ENCODE results near the gene ATXN1. TPM values are rescaled to one million over a fixed set of nuclear protein-coding genes. Genes with fewer than 3 reads are reported as not detected.

ATXN1 gene
- total RNA-seq, 1 experiment from 2014 or later: 8.1 TPM

DNA sequence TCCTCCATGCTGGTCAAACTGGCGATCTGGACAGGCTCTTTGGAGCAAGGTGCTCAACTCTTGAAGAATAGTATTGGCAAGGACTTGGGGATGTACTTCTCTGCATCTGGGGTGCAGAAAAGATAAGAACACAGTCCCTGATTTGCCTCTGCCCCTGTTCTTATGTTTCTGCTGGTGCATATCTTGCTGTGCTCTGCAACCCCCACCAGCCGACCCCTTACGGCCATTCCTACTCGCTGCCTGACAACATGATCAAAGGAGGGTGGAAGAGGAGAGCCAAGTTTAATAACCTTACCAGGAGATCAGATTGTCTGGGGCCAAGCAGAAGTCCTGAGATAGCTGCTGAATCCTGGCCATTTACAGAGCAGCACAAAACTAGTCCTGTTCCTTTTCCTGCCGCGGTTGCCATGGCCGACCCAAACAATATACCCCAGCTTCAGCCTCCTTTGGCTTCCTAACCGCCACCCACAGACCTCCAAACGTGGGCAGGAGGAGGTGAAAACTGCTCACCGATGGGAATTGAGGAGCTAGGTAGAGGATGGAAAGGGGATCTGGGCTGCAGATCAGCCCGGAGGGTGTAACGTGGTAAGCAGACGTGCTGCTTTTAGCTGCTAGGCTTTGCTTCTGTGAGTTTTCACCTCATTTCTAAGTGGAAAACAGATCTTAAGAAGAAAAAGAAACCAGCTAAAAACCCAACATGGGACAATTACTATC, 60.9 kb downstream of the ATXN1 start (continued):
- TF ChIP-seq NFATC4 (CRISPR knock-in tag; IDR thresholded peaks at IDR 0.05) (no peak), ELF4 (CRISPR knock-in tag; IDR thresholded peaks at IDR 0.05; ENCODE audit: low read depth) (no peak), ZNF232 (CRISPR knock-in tag; IDR thresholded peaks at IDR 0.05) (no peak)
- TF ChIP-seq, protein P1, sequence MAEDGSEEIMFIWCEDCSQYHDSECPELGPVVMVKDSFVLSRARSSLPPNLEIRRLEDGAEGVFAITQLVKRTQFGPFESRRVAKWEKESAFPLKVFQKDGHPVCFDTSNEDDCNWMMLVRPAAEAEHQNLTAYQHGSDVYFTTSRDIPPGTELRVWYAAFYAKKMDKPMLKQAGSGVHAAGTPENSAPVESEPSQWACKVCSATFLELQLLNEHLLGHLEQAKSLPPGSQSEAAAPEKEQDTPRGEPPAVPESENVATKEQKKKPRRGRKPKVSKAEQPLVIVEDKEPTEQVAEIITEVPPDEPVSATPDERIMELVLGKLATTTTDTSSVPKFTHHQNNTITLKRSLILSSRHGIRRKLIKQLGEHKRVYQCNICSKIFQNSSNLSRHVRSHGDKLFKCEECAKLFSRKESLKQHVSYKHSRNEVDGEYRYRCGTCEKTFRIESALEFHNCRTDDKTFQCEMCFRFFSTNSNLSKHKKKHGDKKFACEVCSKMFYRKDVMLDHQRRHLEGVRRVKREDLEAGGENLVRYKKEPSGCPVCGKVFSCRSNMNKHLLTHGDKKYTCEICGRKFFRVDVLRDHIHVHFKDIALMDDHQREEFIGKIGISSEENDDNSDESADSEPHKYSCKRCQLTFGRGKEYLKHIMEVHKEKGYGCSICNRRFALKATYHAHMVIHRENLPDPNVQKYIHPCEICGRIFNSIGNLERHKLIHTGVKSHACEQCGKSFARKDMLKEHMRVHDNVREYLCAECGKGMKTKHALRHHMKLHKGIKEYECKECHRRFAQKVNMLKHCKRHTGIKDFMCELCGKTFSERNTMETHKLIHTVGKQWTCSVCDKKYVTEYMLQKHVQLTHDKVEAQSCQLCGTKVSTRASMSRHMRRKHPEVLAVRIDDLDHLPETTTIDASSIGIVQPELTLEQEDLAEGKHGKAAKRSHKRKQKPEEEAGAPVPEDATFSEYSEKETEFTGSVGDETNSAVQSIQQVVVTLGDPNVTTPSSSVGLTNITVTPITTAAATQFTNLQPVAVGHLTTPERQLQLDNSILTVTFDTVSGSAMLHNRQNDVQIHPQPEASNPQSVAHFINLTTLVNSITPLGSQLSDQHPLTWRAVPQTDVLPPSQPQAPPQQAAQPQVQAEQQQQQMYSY (CRISPR knock-in tag; IDR thresholded peaks at IDR 0.05): no peak

DNA sequence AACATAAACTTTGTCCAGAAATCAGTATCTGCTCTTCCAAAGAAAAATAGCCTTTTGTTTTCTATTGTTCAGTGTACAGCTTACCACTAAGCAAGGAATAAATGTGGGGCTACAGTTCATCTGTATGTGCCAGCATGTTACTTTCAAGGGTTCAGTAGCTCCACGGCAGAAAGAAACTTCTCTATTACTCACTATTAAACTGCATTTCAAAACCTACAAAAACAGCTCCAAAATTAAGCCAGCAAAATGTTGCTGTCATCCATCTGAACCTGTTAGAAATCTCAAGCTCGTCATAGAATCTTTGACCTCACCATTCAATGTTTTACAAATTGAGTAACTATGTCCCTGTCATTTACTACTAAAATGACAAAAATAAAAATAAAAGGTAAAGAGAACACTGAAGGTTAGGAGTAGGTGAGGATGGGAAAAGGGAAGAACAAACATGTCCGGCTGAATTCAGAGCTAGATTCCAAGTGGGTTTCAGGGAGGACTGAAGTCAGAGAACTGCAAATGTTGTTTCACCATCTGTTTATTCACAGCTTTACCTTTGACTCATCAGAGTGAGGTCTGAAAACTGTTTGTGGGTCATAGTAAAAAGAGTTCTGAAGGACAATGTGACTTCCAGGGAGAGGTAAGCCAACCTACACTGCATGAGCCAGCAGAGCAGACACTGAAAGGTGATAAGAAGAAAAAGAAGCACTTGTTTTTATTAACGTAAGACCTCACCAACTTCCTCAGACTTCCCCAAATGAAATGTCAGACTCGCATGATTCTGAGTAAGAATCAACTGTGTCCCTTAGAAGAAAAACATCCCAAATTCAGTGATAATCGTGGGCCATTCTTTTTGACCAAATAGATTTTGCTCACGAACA, 62.0 kb downstream of the ATXN1 start:
- peak; percentile 71 for TF ChIP-seq GABPB1 (CRISPR knock-in tag; IDR thresholded peaks at IDR 0.05)
- no peak for TF ChIP-seq ZNF232 (CRISPR knock-in tag; IDR thresholded peaks at IDR 0.05)
- no peak for TF ChIP-seq JAZF1 (CRISPR knock-in tag; IDR thresholded peaks at IDR 0.05)
- TF ChIP-seq, protein P2, sequence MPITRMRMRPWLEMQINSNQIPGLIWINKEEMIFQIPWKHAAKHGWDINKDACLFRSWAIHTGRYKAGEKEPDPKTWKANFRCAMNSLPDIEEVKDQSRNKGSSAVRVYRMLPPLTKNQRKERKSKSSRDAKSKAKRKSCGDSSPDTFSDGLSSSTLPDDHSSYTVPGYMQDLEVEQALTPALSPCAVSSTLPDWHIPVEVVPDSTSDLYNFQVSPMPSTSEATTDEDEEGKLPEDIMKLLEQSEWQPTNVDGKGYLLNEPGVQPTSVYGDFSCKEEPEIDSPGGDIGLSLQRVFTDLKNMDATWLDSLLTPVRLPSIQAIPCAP (CRISPR knock-in tag; IDR thresholded peaks at IDR 0.05): no peak
- no peak for TF ChIP-seq TEAD4 (CRISPR knock-in tag; IDR thresholded peaks at IDR 0.05)
- no peaks in the 10 kb centered on the region for H3K27me3 Mint-ChIP-seq (ENCODE audit: low read depth)
- no peak overlapping the region for H3K4me3 Mint-ChIP-seq
- DNase-seq (ENCODE audit: low spot score) (no peak), ATAC-seq (no peak)
- H3K4me1 Mint-ChIP-seq: peaks cover 33% of the 10 kb centered on the region
- peaks cover 7% of the 10 kb centered on the region for H3K9me3 Mint-ChIP-seq
- H3K36me3 Mint-ChIP-seq: 0 out of 2 replicates have a peak, but pooled peaks cover 3% of the 10 kb centered on the region
- CTCF ChIA-PET: interaction anchor here (0.8 to 1.6 kb wide), 3 partner anchors 14 to 367 kb away, joined by 3 to 4 read pairs (median 4); no protein-coding TSS in a partner anchor
- H3K27ac Mint-ChIP-seq: peak overlapping the region; percentile 46
- POLR2A ChIA-PET: interaction anchor here (0.6 to 0.7 kb wide), 3 partner anchors 9 to 64 kb away, joined by 3 to 6 read pairs (median 5); no protein-coding TSS in a partner anchor

DNA sequence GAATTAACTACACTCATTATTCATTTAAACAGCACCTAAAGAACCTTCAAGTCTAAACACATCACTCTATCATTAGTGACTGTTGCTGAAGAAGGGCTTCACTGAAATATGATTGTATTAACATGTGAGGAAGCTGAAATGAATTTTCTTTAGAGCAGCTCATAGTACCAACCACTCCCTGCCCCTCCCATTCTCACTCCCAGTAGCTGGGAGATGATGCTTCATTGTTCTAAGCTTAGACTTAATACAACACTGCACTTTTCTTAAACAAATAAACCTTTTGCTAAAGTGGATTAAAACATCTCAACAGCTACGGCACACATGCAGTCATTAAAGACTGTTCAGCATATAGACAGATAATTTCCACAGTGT, 63.1 kb downstream of the ATXN1 start:
- no peak for DNase-seq (ENCODE audit: low spot score)
- Mint-ChIP-seq H3K36me3 (0 out of 2 replicates have a peak, but pooled peaks cover 3% of the 10 kb centered on the region), H3K4me1 (peaks cover 33% of the 10 kb centered on the region), H3K4me3 (no peak overlapping the region), H3K9me3 (peaks cover 10% of the 10 kb centered on the region), H3K27ac (0 out of 2 replicates have a peak overlapping the region, but pooled peaks have one; percentile 6), H3K27me3 (ENCODE audit: low read depth) (no peaks in the 10 kb centered on the region)
- ChIA-PET POLR2A (interaction anchor here (0.6 to 0.7 kb wide), 2 partner anchors 11 to 63 kb away, joined by 3 to 5 read pairs; no protein-coding TSS in a partner anchor), CTCF (interaction anchor here (1.6 kb wide), 1 partner anchor 65 kb away, joined by 4 read pairs; no protein-coding TSS in a partner anchor)
- ATAC-seq: no peak; the same call in 1 of the 2 replicates
- TF ChIP-seq SMAD3 (CRISPR knock-in tag; IDR thresholded peaks at IDR 0.05; ENCODE audit: borderline replicate concordance) (no peak), GTF2I (CRISPR knock-in tag; conservative IDR thresholded peaks at IDR 0.05) (no peak), KAT7 (CRISPR knock-in tag; IDR thresholded peaks at IDR 0.05; ENCODE audit: borderline replicate concordance) (no peak), ZNF121 (CRISPR knock-in tag; IDR thresholded peaks at IDR 0.05) (no peak), EMX1 (CRISPR knock-in tag; IDR thresholded peaks at IDR 0.05) (no peak), CBFB (CRISPR knock-in tag; IDR thresholded peaks at IDR 0.05; ENCODE audit: low read depth) (no peak)
- TF ChIP-seq, protein P2 (CRISPR knock-in tag; IDR thresholded peaks at IDR 0.05): no peak
- TF ChIP-seq, protein P1 (CRISPR knock-in tag; IDR thresholded peaks at IDR 0.05): no peak
- TF ChIP-seq, protein P3, sequence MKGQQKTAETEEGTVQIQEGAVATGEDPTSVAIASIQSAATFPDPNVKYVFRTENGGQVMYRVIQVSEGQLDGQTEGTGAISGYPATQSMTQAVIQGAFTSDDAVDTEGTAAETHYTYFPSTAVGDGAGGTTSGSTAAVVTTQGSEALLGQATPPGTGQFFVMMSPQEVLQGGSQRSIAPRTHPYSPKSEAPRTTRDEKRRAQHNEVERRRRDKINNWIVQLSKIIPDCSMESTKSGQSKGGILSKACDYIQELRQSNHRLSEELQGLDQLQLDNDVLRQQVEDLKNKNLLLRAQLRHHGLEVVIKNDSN (CRISPR knock-in tag; IDR thresholded peaks at IDR 0.05): no peak
- TF ChIP-seq, protein P4, sequence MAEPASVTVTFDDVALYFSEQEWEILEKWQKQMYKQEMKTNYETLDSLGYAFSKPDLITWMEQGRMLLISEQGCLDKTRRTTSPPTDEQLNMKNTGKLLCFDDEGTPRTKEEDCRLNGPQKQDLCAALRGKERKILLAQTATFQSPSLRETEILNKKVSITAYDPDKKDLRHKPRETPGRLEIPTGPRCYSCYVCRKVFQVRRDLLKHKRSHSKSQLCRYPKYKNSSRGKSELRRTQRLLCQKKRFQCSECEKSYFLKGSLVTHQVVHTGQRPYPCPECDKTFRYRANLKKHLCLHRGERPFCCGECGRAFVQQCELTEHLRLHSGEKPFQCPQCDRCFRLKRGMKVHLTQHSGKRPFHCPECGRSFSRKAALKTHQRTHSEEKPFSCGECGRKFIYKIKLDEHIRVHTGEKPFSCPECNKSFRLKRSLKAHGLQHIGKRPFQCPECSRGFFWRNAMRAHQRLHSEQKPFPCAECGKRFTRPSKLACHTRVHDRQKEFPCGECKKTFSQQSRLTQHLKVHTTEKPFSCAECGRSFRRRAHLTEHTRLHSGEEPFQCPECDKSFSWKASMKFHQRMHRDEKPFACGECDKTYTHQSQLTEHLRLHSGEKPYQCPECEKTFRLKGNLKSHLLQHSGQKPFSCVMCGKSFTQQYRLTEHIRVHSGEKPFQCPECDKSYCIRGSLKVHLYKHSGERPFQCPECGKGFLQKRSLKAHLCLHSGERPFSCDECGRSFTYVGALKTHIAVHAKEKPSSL (CRISPR knock-in tag; conservative IDR thresholded peaks at IDR 0.05): no peak

Data from WTC11 (cell line).